HG02588 (cell line): ENCODE results near the gene CGB3.

ENCODE experiments used
- ATAC-seq: cut with Tn5 transposase; IDR thresholded peaks from one replicate; pipeline ENCODE4 v1.9.1; 2021; ENCODE audit warnings: mild to moderate bottlenecking, moderate library complexity; ENCODE audit not compliant: unreplicated experiment

Gene CGB3

DNA sequence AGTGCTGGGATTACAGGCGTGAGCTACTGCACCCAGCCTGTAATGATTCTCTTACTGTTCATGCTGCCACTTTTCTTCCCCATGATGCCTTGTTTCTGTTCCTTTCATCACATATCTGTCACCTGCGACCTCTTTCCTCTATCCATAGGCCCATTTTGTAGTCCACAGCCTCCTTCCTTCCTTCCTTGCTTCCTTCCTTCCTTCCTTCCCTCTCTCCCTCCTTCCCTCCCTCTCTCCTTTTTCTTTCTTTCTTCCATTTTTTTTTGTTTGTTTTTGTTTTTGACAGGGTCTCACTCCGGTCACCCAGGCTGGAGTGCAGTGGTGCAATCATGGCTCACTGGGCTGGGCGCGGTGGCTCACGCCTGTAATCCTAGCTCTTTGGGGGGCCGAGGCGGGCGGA, 35.3 kb downstream of the CGB3 start:
- no peak for ATAC-seq

DNA sequence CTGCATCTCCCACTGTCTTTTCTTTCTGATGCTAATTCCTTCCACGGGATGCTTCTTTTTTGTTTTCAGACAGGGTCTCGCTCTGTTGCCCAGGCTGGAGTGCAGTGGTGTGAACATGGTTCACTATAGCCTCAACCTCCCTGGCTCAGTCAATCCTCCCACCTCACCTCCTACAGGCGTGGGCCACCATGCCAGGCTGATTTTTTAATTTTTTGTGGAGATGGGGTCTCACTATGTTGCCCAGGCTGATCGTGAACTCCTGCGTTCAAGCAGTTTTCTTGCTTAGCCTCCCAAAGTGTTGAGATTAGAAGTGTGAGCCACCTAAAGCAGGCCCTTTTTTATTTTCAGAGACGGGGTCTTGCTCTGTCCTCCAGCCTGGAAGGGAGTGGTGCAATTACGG, 35.8 kb downstream of the CGB3 start:
- no peak for ATAC-seq

- ATAC-seq: no peak
Measured at GRCh38 chr19:48987323-48987722, 36.8 kb downstream of the CGB3 start.

DNA sequence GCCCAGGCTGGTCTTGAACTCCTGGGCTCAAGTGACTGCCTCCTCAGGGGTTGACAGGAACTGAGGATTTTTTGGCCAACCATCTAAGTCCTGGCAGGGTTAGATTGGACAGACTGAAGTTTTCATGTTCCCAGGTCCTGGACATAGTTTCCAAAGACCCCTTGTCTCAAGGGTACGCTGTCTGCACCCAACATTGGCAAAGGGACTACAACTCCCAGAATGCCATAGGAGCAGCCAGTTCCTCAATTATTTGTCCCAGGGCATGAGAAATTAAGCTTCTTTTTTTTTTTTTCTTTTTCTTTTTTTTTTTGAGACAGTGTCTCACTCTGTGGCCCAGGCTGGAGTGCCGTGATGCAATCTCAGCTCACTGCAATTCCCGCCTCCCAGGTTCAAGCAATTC, 37.9 kb downstream of the CGB3 start:
- ATAC-seq: no peak

GRCh38 chr19:48985711-48986110, 38.4 kb downstream of the CGB3 start:
- no peak for ATAC-seq

DNA sequence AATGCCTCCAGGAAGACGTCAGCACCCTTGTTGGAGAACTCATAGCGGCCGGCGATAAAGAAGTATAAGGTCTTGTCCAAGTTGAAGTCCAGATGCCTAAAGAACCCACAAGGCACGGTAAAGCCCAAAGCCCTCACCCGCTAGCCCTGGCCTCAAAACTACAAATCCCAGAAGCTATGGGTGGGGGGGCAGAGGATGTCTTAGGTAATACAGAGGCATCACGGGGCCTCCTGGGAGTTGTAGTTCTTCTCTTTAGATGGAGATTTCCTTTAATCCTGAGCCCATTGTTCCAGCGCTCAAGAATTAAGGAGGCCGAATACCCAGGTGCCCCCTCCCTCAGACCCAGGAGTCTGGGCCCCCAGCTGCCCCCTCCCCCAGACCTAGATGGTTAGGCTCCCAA, 41.9 kb downstream of the CGB3 start:
- no peak for ATAC-seq

- no peak for ATAC-seq
Measured at GRCh38 chr19:48977061-48977460, 47.1 kb downstream of the CGB3 start.

DNA sequence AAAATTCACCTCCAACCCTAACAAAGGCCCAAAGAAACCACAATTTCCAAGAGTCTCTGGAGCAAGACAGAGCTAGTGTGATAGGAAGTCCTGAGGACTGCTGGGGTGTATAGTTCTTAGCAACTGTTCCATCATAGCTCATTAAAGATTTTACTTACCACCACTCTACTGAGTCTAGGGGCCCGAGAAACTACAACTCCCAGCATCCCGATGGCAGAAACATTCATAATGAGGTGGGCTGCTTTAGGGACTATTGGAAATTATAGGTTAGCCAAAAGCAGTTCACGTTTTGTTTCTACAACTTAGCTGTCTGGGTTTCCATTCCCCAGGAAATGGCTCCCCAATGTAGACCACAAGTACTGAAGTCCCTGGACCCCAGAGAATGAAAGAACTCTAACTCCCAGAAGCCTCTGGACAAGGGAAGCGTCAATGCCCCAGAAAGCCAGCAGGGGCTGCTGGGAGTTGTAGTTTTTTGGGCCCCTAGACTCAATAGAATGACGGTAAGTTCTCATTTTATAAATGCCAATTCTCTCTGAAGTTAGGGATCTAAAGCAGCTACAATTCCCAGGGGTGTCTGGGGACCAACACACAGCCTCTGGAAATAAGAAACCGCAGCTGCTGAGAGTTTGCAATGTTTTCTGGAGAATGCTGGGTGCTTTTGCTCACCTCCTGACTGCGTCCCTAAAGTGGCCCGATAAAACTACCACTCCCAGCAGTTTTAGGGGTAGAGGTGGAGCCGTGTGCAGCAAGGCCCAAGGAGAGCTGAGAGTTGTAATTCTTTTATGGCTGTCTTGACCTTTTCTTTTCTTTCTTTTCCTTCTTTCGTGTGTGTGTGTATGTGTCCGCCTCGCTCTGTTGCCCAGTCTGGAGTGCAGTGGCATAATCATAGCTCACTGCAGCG, 47.9 kb downstream of the CGB3 start:
- ATAC-seq: no peak
